Smooth muscle cell (in vitro differentiated cells): ENCODE data around the gene CDS2. TPM values are rescaled to one million over a fixed set of nuclear protein-coding genes. Genes with fewer than 3 reads are reported as not detected.

Experiments
- DNase-seq: peaks from one replicate; lab custom pipeline; 2025; ENCODE audit not compliant: unreplicated experiment; lab: John Stamatoyannopoulos, UW
- H2AFZ ChIP-seq: fragments of 200-600 bp; sonication (generic); 2 replicates; pipeline ENCODE4 v1.6.0; 2016; ENCODE audit warnings: antibody characterized with exemption, low read depth, mild to moderate bottlenecking
- H3F3A ChIP-seq: fragments of 200-600 bp; sonication (generic); 2 replicates; pipeline ENCODE4 v1.6.0; 2017; ENCODE audit warnings: antibody characterized with exemption, low read depth
- H3K27ac ChIP-seq: fragments of 200-600 bp; sonication (generic); 2 replicates; pipeline ENCODE4 v1.5.1; 2016; ENCODE audit warnings: low read depth, mild to moderate bottlenecking
- H3K27me3 ChIP-seq: fragments of 200-600 bp; sonication (generic); 2 replicates; pipeline ENCODE4 v1.6.1; 2016; ENCODE audit warnings: low read depth, mild to moderate bottlenecking
- H3K36me3 ChIP-seq: fragments of 200-600 bp; sonication (generic); 2 replicates; pipeline ENCODE4 v1.5.1; 2016; ENCODE audit warnings: low read depth
- H3K4me1 ChIP-seq: fragments of 200-600 bp; sonication (generic); 2 replicates; pipeline ENCODE4 v1.5.1; 2016; ENCODE audit warnings: low read depth
- H3K4me2 ChIP-seq: fragments of 200-600 bp; sonication (generic); 2 replicates; pipeline ENCODE4 v1.6.0; 2016; ENCODE audit warnings: mild to moderate bottlenecking
- H3K4me3 ChIP-seq: fragments of 200-600 bp; sonication (generic); 2 replicates; pipeline ENCODE4 v1.5.1; 2016; ENCODE audit warnings: mild to moderate bottlenecking
- H3K79me2 ChIP-seq: fragments of 200-600 bp; sonication (generic); 2 replicates; pipeline ENCODE4 v1.6.0; 2016; ENCODE audit warnings: low read depth, mild to moderate bottlenecking
- H3K9ac ChIP-seq: fragments of 200-600 bp; sonication (generic); 2 replicates; pipeline ENCODE4 v1.6.0; 2016; ENCODE audit warnings: low read depth
- H3K9me3 ChIP-seq: fragments of 200-600 bp; sonication (generic); replicated peaks from 2 replicates; pipeline ENCODE4 v1.5.1; 2016; ENCODE audit warnings: low read depth
- H4K20me1 ChIP-seq: fragments of 200-600 bp; sonication (generic); 2 replicates; pipeline ENCODE4 v1.6.0; 2016; ENCODE audit warnings: low read depth
- CTCF ChIP-seq: fragments of 200-600 bp; sonication (generic); IDR thresholded peaks from 2 replicates; pipeline ENCODE4 v1.5.1; 2017; ENCODE audit warnings: borderline replicate concordance, mild to moderate bottlenecking, antibody characterized with exemption; ENCODE audit not compliant: insufficient read depth, poor library complexity, severe bottlenecking
- WGBS: methylation state at CpG from one replicate; pipeline ENCODE4 v1.1.7; 2016; ENCODE audit warnings: low lambda C conversion rate; 5-methylcytosine and 5-hydroxymethylcytosine counted together
- polyA plus RNA-seq: library from polyadenylated mRNA; unstranded; fragments of >200 nt; fragmentation: Nextera tagmentation; extraction: Ambion mirVana; gene quantifications from 2 replicates; pipeline ENCODE4 v1.2.1, GENCODE V29; 2016
- total RNA-seq: library from RNA; depleted of rRNA; stranded (reverse); fragments of >200 nt; gene quantifications from 2 replicates; pipeline ENCODE4 v1.2.3, GENCODE V29; 2014

CDS2 gene
- total and polyA plus RNA-seq, 2 experiments from 2014 or later: 24.9 to 25.9 TPM

GRCh38 chr20:5203380-5203779, 76.6 kb downstream of the CDS2 start:
- H3K27me3 ChIP-seq: no peaks in the 10 kb centered on the region
- TF ChIP-seq CTCF: no peak
- H4K20me1 ChIP-seq: no peaks in the 10 kb centered on the region
- DNase-seq: no peak
- H3K27ac ChIP-seq: no peak overlapping the region
- 98% methylated on average over 4 of the region's 4 CpGs for WGBS
- H3K9me3 ChIP-seq: no peaks in the 10 kb centered on the region
- H3F3A ChIP-seq: no peaks in the 10 kb centered on the region
- H3K79me2 ChIP-seq: no peaks in the 10 kb centered on the region
- no peaks in the 10 kb centered on the region for H3K4me1 ChIP-seq
- no peak overlapping the region for H2AFZ ChIP-seq
- H3K36me3 ChIP-seq: no peaks in the 10 kb centered on the region
- no peak overlapping the region for H3K4me3 ChIP-seq
- no peak overlapping the region for H3K4me2 ChIP-seq
- H3K9ac ChIP-seq: no peak overlapping the region

GRCh38 chr20:5205348-5206210, 78.8 kb downstream of the CDS2 start:
- 47% methylated on average over 10 of the region's 10 CpGs for WGBS
- no peaks in the 10 kb centered on the region for H3K4me1 ChIP-seq
- peak; percentile 9 for DNase-seq

GRCh38 chr20:5207138-5207537, 80.3 kb downstream of the CDS2 start:
- no peak for DNase-seq
- H3K9me3 ChIP-seq: no peaks in the 10 kb centered on the region
- no peak overlapping the region for H2AFZ ChIP-seq
- H4K20me1 ChIP-seq: no peaks in the 10 kb centered on the region
- no peak overlapping the region for H3K4me3 ChIP-seq
- no peak overlapping the region for H3K9ac ChIP-seq
- no peak overlapping the region for H3K4me2 ChIP-seq
- H3K36me3 ChIP-seq: no peaks in the 10 kb centered on the region
- H3K27me3 ChIP-seq: no peaks in the 10 kb centered on the region
- no peaks in the 10 kb centered on the region for H3K4me1 ChIP-seq
- no peak overlapping the region for H3K27ac ChIP-seq
- no peaks in the 10 kb centered on the region for H3K79me2 ChIP-seq
- H3F3A ChIP-seq: no peaks in the 10 kb centered on the region
- TF ChIP-seq CTCF: no peak

More at GRCh38 chr20:5205348-5206210, 78.8 kb downstream of the CDS2 start:
- Histone ChIP-seq H3F3A (no peaks in the 10 kb centered on the region), H3K4me3 (no peak overlapping the region), H3K27me3 (no peaks in the 10 kb centered on the region), H3K27ac (no peak overlapping the region), H2AFZ (no peak overlapping the region), H3K4me2 (no peak overlapping the region), H3K9me3 (no peaks in the 10 kb centered on the region), H4K20me1 (no peaks in the 10 kb centered on the region), H3K36me3 (no peaks in the 10 kb centered on the region), H3K79me2 (no peaks in the 10 kb centered on the region), H3K9ac (no peak overlapping the region)
- peak; percentile 92 for TF ChIP-seq CTCF
